Omental fat pad (tissue), 4 donors: Measurements from ENCODE around the gene ZNF33B. TPM values are rescaled to one million over a fixed set of nuclear protein-coding genes. Genes with fewer than 3 reads are reported as not detected.

ENCODE experiments used
- ATAC-seq: fragments of 150-250 bp; one replicate; pipeline ENCODE4 v1.9.1; 2016; ENCODE audit warnings: mild to moderate bottlenecking, moderate library complexity; ENCODE audit not compliant: low FRiP score
- DNase-seq: peaks from one replicate; pipeline ENCODE4 v3.0.0-alpha.2; 2019; ENCODE audit warnings: low spot score
- total RNA-seq, 4 donors: library from RNA; depleted of rRNA; stranded (reverse); fragments of >200 nt; gene quantifications; one replicate each; pipeline ENCODE4 v1.1.0, GENCODE V29; 2016
- TF ChIP-seq, protein P1 (sequence below), 3 donors: fragments of 450-650 bp; IDR thresholded peaks; one replicate each; pipeline ENCODE4 v1.5.1; 2016 to 2017; ENCODE audit warnings: antibody characterized with exemption in 3 of 3, mild to moderate bottlenecking in 3 of 3, moderate library complexity in 2 of 3

ZNF33B gene
- total RNA-seq, 4 donors from 2014 or later = 8.5 to 32.0 (median 12.8) TPM

DNA sequence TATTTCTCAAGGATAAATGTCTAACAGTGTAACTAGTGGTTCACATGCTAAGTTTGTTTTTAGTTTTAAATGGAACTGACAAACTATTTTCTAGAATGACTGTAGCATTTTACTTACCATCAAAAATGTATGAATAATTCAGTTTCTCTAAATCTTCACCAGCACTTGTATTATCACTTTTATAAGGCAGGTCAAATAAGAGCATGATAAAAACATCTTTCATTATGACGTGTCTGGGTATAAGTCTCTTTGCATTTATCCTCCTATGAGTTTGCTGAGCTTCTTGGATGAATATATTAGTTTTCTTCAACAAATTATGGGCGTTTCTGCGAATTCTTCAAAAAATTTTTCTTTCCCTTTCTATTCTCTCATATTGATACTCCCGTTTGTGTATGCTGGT, 19.9 kb downstream of the ZNF33B start:
- ATAC-seq (no peak), DNase-seq (no peak)
- TF ChIP-seq, protein P1, sequence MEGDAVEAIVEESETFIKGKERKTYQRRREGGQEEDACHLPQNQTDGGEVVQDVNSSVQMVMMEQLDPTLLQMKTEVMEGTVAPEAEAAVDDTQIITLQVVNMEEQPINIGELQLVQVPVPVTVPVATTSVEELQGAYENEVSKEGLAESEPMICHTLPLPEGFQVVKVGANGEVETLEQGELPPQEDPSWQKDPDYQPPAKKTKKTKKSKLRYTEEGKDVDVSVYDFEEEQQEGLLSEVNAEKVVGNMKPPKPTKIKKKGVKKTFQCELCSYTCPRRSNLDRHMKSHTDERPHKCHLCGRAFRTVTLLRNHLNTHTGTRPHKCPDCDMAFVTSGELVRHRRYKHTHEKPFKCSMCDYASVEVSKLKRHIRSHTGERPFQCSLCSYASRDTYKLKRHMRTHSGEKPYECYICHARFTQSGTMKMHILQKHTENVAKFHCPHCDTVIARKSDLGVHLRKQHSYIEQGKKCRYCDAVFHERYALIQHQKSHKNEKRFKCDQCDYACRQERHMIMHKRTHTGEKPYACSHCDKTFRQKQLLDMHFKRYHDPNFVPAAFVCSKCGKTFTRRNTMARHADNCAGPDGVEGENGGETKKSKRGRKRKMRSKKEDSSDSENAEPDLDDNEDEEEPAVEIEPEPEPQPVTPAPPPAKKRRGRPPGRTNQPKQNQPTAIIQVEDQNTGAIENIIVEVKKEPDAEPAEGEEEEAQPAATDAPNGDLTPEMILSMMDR (IDR thresholded peaks at IDR 0.05) = no peak

DNA sequence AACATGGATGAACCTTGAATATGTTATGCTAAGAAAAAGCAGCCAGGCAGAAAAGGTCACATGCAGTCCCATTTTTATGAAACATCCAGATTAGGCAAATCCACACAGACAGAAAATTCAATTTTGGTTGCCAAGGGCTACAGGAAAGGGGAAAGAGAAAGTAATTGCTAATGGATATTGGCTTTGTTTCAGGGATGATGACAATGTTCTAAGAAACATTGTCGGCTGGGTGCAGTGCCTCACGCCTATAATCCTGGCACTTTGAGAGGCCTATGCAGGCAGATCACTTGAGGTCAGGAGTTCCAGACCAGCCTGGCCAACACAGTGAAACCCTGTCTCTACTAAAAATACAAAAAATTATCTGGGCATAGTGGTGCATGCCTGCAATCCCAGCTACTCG, 23.0 kb downstream of the ZNF33B start:
- ATAC-seq = no peak
- TF ChIP-seq, protein P1 (IDR thresholded peaks at IDR 0.05) = no peak
- no peak for DNase-seq

DNA sequence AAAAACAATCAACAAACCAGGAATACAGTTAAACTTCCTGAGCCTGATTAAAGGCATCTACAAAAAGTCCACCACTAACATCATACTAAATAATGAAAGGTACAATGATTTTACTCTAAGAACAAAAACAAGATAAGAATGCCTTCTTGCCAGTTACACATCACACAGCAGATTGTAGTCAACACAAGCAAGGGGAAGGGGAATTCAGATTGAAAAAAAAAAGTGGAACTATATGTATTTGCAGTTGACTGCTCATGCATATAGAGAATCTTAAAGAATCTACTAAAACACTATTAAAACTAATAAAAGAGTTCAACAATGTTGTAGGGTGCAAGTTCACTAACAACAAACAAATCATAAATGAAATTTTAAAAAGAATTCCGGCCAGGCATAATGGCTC, 28.5 kb downstream of the ZNF33B start:
- TF ChIP-seq, protein P1 (IDR thresholded peaks at IDR 0.05) = no peak
- DNase-seq (no peak), ATAC-seq (no peak)

DNA sequence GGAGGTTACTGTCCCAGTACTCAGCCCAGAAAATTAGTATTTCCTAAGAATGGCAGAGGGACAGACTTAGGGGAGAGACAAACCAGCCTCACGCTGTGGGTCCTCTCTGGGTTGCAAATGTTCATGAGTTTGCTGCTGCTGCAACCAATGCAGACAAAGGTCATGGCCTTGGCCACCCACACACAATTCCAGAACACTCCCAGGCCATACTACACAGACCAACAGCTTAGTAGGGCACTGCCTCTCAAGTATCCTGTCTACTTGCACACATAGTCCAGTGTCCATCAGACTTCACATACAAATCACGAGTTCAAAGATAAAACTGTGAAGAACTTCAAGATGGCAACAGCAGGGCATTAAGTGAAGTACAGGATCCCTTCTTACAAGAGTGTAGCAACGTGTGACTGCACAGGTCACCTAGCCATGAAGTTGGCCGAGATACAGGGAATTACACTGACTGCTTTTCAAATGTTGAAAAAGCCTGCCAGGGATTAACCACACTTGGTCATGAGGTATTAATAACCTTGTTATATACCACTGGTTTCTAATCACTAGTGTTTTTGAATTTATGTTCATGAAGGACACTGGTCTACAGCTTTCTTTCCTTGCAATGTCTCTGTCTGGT, 40.0 kb downstream of the ZNF33B start:
- TF ChIP-seq, protein P1 (IDR thresholded peaks at IDR 0.05) = no peak
- DNase-seq (no peak), ATAC-seq (no peak)

DNA sequence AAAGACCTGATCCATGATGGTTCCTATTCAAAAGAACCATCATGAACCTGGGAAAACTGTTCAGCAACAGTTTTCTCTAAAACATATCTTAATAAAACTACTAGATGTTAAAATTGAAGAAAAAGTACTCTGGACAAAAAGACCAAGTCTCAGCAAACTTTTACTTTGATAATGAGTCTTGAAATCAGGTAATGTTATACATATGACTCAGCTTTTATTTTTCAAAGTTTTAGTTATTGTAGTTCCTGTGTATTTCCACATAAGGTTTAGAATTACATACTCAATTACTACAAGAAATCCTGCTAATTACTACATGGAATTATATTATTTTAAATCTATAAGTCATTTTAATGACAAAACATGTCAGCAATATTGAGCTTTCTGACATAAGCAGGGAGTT, 42.2 kb downstream of the ZNF33B start:
- no peak for ATAC-seq
- DNase-seq = no peak
- TF ChIP-seq, protein P1 (IDR thresholded peaks at IDR 0.05) = no peak

DNA sequence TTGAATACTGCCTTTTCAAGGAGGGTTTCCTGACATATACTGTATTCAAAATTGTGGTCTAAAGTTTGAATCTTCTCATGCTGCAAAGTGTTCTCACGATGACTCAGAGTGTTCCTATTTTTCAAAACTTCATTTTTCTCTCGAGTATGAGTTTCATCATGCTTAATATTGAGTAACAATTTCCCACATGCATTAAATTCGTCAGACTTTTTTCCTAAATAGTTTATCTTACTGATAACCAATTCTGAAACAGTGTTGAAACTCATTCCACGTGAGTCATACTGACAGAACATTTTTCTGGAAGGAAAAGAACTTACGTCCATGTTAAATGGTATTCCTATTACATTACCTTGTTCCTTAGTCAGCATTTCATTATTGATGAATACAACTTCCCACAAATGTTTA, 44.1 kb downstream of the ZNF33B start:
- no peak for DNase-seq
- peak; percentile 57 for ATAC-seq
- TF ChIP-seq, protein P1 (IDR thresholded peaks at IDR 0.05) = no peak

DNA sequence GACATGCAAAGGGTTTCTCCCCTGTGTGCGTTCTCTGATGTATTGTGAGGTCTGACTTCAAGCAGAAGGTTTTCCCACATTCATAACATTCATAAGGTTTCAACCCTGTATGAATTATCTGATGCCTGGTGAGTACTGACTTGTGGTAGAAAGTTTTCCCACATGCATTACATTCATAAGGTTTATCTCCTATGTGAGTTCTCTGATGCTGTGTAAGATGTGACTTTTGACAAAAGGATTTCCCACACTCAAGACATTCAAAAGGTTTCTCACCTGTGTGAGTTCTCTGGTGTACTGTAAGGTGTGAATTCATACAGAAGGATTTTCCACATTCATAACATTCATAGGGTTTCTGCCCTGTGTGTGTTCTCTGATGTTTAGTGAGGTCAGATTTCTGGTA, 45.1 kb downstream of the ZNF33B start:
- no peak for ATAC-seq
- TF ChIP-seq, protein P1 (IDR thresholded peaks at IDR 0.05) = no peak
- DNase-seq = no peak
